EL (cell line): ENCODE data around the gene CREBRF.

Experiments used
- DNase-seq: peaks from one replicate; pipeline ENCODE4 v3.0.0-alpha.2; 2016

The CREBRF gene

GRCh38 chr5:173158366-173158765 is 102.2 kb downstream of the CREBRF start:
- no peak for DNase-seq

- no peak for DNase-seq
Measured at GRCh38 chr5:173159256-173159655, 103.1 kb downstream of the CREBRF start.

- DNase-seq, result no peak
Measured at GRCh38 chr5:173161148-173161547, 105.0 kb downstream of the CREBRF start.

GRCh38 chr5:173163219-173163618 is 107.1 kb downstream of the CREBRF start:
- DNase-seq, result no peak

DNA sequence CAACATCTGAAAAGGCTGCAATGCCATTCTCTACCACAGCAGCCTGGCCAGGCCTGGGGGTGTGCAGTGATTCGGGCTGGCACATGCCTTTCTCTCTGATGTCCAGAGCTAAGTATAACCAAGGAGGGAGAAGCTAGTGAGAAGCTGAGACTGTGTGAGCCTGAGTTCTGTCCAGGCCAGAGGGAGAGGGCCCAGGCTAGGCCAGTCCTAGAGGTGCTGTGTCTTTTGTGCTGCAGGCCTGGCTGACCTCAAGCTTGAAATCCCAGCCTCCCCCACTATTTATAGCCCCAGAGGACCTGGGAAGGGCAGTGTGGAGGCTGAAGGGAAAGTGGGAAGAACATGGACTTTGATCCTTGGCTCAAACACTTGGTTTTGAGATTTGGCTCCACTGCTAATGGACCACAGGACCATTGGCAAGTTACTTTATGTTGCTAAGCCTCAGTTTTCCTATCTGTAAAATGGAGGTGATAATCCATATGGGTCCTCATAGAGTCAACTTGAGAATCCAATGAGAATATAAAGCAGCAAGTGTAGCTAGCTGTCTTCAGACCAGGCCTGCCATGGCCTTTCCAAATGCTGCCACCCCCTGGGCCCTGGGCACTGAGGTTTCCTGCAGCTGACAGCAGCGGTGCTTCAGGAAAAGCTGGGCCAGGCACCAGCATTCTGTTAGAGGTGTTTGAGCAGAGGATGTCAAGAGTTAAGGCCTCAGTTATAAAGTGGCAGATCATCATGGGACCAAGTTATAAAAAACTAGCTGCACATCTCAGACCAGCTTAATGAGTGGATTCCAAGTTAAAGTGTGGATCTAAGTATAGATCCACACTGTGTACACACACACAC is 109.2 kb downstream of the CREBRF start:
- DNase-seq, result no peak

- no peak for DNase-seq
Measured at GRCh38 chr5:173172166-173172565, 116.0 kb downstream of the CREBRF start.

GRCh38 chr5:173175523-173175922 is 119.4 kb downstream of the CREBRF start:
- DNase-seq, result no peak

- DNase-seq, result no peak
Measured at GRCh38 chr5:173178369-173178910, 122.3 kb downstream of the CREBRF start.

DNA sequence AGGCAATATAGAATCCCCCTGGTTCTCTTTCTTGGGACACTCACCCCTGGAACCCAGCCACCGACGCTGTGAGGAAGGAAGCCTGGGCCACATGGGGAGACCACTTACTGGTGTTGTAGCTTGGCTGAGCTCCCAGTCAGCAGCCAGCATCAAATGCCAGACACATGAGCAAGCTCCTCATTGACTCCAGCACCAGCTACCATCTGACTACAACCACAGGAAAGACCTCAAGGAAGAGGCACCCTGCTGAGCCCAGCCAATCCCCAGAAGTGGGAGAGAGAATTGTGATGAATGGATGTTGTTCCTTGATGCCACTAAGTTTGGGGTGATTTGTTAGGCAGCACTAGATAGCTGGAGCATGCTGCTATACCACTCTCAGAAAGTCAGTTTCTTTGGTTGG is 124.2 kb downstream of the CREBRF start:
- DNase-seq, result peak; percentile 49

GRCh38 chr5:173187054-173187743 is 131.0 kb downstream of the CREBRF start:
- DNase-seq, result no peak

- no peak for DNase-seq
Measured at GRCh38 chr5:173188280-173188679, 132.1 kb downstream of the CREBRF start.
